Measurements from ENCODE around the gene MB21D2.
"Not testable (repeated sequence)": the region's sequence is repeated elsewhere in the genome, so short reads cannot be mapped to it uniquely, and the experiment has no call there.

Gene MB21D2

GRCh38 chr3:192917404-192918274, at the start of gene MB21D2:
TSS of gene MB21D2 (minus strand) at chr3:192917856. CDS start at chr3:192917840, 16 bp downstream.
- H3K4me3 ChIP-seq (ENCODE audit: control insufficient read depth, low read depth, low read length), result peak within 1 kb of the TSS; percentile 98
- peak; percentile 45 for DNase-seq (ENCODE audit: low read depth)
- peak; percentile 20 for TF ChIP-seq CTCF (IDR thresholded peaks at IDR 0.05; ENCODE audit: control insufficient read depth, insufficient read depth, low read depth, low read length, missing control alignments)

- H3K4me3 ChIP-seq (ENCODE audit: control insufficient read depth, low read depth, low read length); DNase-seq (ENCODE audit: low read depth): not testable (repeated sequence)
Measured at GRCh38 chr3:192964959-192965719, 47.5 kb upstream of the MB21D2 start.

GRCh38 chr3:192959773-192960172, 42.1 kb upstream of the MB21D2 start:
- no peak for DNase-seq (ENCODE audit: low read depth)
- H3K4me3 ChIP-seq (ENCODE audit: control insufficient read depth, low read depth, low read length), result no peak overlapping the region
- no peak for TF ChIP-seq CTCF (IDR thresholded peaks at IDR 0.05; ENCODE audit: control insufficient read depth, insufficient read depth, low read depth, low read length, missing control alignments)

- TF ChIP-seq CTCF (IDR thresholded peaks at IDR 0.05; ENCODE audit: control insufficient read depth, insufficient read depth, low read depth, low read length, missing control alignments), result no peak
- H3K4me3 ChIP-seq (ENCODE audit: control insufficient read depth, low read depth, low read length), result no peak overlapping the region
- DNase-seq (ENCODE audit: low read depth), result no peak
Measured at GRCh38 chr3:192958219-192958872, 40.7 kb upstream of the MB21D2 start.

- no peak for TF ChIP-seq CTCF (IDR thresholded peaks at IDR 0.05; ENCODE audit: control insufficient read depth, insufficient read depth, low read depth, low read length, missing control alignments)
- peak; percentile 92 for DNase-seq (ENCODE audit: low read depth)
- H3K4me3 ChIP-seq (ENCODE audit: control insufficient read depth, low read depth, low read length), result peak overlapping the region; percentile 23
Measured at GRCh38 chr3:192957441-192958021, 39.9 kb upstream of the MB21D2 start.

GRCh38 chr3:192953926-192954325, 36.3 kb upstream of the MB21D2 start:
- no peak overlapping the region for H3K4me3 ChIP-seq (ENCODE audit: control insufficient read depth, low read depth, low read length)
- no peak for DNase-seq (ENCODE audit: low read depth)
- no peak for TF ChIP-seq CTCF (IDR thresholded peaks at IDR 0.05; ENCODE audit: control insufficient read depth, insufficient read depth, low read depth, low read length, missing control alignments)

All from AG09309 (cell line).